Measurements from ENCODE around the gene ISG20.

DNA sequence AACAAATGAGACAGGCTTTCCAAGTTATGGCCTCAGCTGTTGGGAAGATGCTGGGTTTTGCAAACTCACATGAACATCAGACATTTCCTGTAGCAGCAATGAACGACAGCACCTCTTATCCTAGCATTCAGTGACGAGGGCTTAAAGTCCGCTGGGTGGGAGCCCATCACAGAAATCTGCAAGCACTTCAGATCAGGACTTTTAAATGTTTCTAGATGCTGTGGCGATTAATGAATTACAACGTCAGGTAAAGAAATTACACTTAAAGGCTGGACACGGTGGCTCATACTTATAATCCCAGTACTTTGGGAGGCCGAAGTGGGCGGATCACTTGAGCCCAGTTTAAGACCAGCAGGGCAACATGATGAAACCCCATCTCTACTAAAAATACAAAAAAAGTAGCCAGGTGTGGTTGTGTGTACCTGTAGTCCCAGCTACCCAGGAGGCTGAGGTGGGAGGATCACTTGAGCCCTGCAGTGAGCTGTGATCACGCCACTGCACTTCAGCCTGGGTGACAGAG lies 13.8 kb upstream of the ISG20 start:
- TF ChIP-seq CREB1 (IDR thresholded peaks at IDR 0.05; ENCODE audit: low read depth) (no peak), TAF1 (IDR thresholded peaks at IDR 0.05; ENCODE audit: low read depth) (no peak), EGR1 (IDR thresholded peaks at IDR 0.05) (no peak)
- TF ChIP-seq, protein P1, sequence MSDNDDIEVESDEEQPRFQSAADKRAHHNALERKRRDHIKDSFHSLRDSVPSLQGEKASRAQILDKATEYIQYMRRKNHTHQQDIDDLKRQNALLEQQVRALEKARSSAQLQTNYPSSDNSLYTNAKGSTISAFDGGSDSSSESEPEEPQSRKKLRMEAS (IDR thresholded peaks at IDR 0.05): no peak

Measured in Ishikawa (cell line).